Hepatocyte (in vitro differentiated cells): Measurements from ENCODE around the gene FAM9B.

Experiments used
- CTCF ChIP-seq: fragments of 200-600 bp; sonication (generic); IDR thresholded peaks from 2 replicates; pipeline ENCODE4 v1.5.1; 2016; ENCODE audit warnings: antibody characterized with exemption, mild to moderate bottlenecking; ENCODE audit not compliant: poor library complexity
- EZH2 ChIP-seq: fragments of 200-600 bp; sonication (generic); IDR thresholded peaks from 2 replicates; pipeline ENCODE4 v1.6.1; 2016; ENCODE audit warnings: antibody characterized with exemption, mild to moderate bottlenecking, borderline replicate concordance
- EZH2phosphoT487 ChIP-seq: fragments of 200-600 bp; sonication (generic); IDR thresholded peaks from one replicate; pipeline ENCODE4 v1.6.1; 2018; ENCODE audit warnings: antibody characterized with exemption, mild to moderate bottlenecking, low read depth, moderate library complexity; ENCODE audit not compliant: unreplicated experiment, severe bottlenecking

GRCh38 chrX:9019151-9019550 is 14.8 kb downstream of the FAM9B start:
- TF ChIP-seq EZH2 = no peak
- TF ChIP-seq CTCF = no peak
- no peak for TF ChIP-seq EZH2phosphoT487
